Thoracic aorta (tissue), 2 donors: ENCODE measurements around the gene TNS3. TPM values are rescaled to one million over a fixed set of nuclear protein-coding genes. Genes with fewer than 3 reads are reported as not detected.

ENCODE experiments used
- ATAC-seq: fragments of 150-250 bp; one replicate; pipeline ENCODE4 v1.8.0; 2017; ENCODE audit warnings: low read depth; ENCODE audit not compliant: insufficient number of reproducible peaks, low FRiP score
- DNase-seq: peaks from one replicate; pipeline ENCODE4 v3.0.0-alpha.2; 2020; ENCODE audit warnings: low spot score
- H3K27ac ChIP-seq, 2 donors: fragments of 200-600 bp; sonication (generic); 1 replicate in 1 of 2; 2 replicates in 1 of 2; pipeline ENCODE4 v1.5.1; 2016; ENCODE audit warnings: mild to moderate bottlenecking in 2 of 2, moderate library complexity in 2 of 2
- H3K27me3 ChIP-seq: fragments of 200-600 bp; sonication (generic); replicated peaks from 2 replicates; pipeline ENCODE4 v1.6.0; 2016; ENCODE audit warnings: mild to moderate bottlenecking; ENCODE audit not compliant: insufficient read depth
- H3K36me3 ChIP-seq: fragments of 200-600 bp; sonication (generic); one replicate; pipeline ENCODE4 v1.5.1; 2016
- H3K4me1 ChIP-seq, 2 donors: fragments of 200-600 bp; sonication (generic); 1 replicate in 1 of 2; 2 replicates in 1 of 2; pipeline versions ENCODE4 v1.5.1 to v1.6.0; 2016; ENCODE audit warnings: low read depth in 2 of 2, mild to moderate bottlenecking in 1 of 2; ENCODE audit not compliant: control insufficient read depth in 1 of 2
- H3K4me3 ChIP-seq: fragments of 200-600 bp; sonication (generic); 2 replicates; pipeline ENCODE4 v1.5.1; 2016; ENCODE audit warnings: mild to moderate bottlenecking
- H3K9me3 ChIP-seq: fragments of 200-600 bp; sonication (generic); 2 replicates; pipeline ENCODE4 v1.5.1; 2016
- total RNA-seq, 2 donors: library from RNA; depleted of rRNA; stranded (reverse); fragments of >200 nt; gene quantifications; one replicate each; pipeline versions ENCODE4 v1.1.0 to v1.2.3, GENCODE V29; 2016
- TF ChIP-seq, protein P1 (sequence below): fragments of 200-600 bp; sonication (generic); IDR thresholded peaks from one replicate; pipeline ENCODE4 v1.5.1; 2019; ENCODE audit warnings: antibody characterized with exemption

Gene TNS3
- total RNA-seq, 2 donors from 2014 or later: 138 to 151 TPM

GRCh38 chr7:47411281-47411869 is 170.5 kb downstream of the TNS3 start:
- peaks cover 41% of the 10 kb centered on the region for H3K36me3 ChIP-seq
- H3K4me3 ChIP-seq: no peak overlapping the region
- H3K27ac ChIP-seq: no peak overlapping the region
- no peaks in the 10 kb centered on the region for H3K9me3 ChIP-seq
- DNase-seq (no peak), ATAC-seq (no peak)
- peaks cover 6 to 12% of the 10 kb centered on the region in 2 donors for H3K4me1 ChIP-seq
- TF ChIP-seq, protein P1, sequence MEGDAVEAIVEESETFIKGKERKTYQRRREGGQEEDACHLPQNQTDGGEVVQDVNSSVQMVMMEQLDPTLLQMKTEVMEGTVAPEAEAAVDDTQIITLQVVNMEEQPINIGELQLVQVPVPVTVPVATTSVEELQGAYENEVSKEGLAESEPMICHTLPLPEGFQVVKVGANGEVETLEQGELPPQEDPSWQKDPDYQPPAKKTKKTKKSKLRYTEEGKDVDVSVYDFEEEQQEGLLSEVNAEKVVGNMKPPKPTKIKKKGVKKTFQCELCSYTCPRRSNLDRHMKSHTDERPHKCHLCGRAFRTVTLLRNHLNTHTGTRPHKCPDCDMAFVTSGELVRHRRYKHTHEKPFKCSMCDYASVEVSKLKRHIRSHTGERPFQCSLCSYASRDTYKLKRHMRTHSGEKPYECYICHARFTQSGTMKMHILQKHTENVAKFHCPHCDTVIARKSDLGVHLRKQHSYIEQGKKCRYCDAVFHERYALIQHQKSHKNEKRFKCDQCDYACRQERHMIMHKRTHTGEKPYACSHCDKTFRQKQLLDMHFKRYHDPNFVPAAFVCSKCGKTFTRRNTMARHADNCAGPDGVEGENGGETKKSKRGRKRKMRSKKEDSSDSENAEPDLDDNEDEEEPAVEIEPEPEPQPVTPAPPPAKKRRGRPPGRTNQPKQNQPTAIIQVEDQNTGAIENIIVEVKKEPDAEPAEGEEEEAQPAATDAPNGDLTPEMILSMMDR: no peak
- no peaks in the 10 kb centered on the region for H3K27me3 ChIP-seq

DNA sequence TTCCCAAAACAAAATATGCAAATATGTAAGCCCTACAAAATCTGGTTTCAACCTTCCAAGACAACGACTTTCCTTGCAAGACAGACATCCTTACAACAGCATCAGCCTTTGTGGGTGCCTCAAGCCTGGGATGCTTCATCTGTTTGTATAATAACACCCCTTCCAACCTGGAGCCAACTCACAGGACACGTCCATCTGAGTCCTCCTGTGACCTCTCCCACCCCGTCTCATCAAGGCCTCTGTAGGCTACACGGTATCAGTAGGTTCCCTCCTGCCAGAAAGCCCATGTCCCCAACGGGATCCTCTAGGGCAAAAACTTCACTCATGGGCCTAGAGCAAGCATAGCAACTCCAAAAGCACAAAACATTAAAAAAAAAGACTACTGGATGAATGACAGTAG is 173.2 kb downstream of the TNS3 start:
- Histone ChIP-seq H3K4me3 (no peak overlapping the region), H3K36me3 (peaks cover 32% of the 10 kb centered on the region), H3K27me3 (no peaks in the 10 kb centered on the region), H3K9me3 (no peaks in the 10 kb centered on the region), H3K27ac (no peak overlapping the region), H3K4me1 (peaks cover 14 to 26% of the 10 kb centered on the region in 2 donors)
- TF ChIP-seq, protein P1: no peak
- ATAC-seq (no peak), DNase-seq (no peak)

DNA sequence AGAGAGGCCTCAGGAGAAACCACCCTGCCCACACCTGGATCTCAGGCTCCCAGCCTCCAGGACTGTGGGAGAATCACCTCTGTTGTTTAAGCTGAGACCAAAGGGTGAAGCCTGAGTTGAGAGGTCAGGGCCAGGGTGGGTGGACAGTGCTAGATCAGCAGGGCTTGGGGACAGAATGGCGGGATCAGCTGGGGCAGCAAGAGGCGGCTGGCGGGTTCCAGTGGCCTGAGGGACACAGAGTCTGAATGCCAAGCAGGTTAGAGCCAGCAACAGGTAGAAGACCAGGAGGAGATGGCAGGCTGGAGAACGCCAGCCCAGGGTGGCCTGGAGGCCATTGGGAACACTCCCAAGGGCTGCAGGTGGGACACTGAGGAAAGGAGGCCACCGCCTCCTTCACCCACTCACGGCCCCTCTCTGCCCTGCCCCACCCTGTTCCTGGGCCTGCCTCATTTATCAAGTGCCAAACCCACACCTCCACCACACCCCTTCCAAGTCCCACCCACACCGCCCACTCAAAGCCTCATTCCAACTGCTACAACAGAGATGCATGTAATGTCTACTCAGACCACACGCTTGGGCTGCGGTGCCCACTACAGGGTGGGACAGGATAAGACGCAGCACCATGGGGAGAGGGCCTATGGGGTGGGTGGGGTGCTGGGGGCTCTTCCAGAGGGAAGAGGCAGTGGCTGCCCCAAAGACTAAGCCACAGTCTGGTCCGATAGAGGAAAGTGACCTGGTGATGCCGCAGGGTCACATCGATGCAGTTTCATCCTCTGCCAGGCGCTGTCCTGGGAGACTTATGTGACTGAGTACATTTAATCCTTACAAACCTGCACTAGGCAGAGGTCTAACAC is 173.9 kb downstream of the TNS3 start:
- no peaks in the 10 kb centered on the region for H3K27me3 ChIP-seq
- no peak overlapping the region for H3K4me3 ChIP-seq
- no peaks in the 10 kb centered on the region for H3K9me3 ChIP-seq
- TF ChIP-seq, protein P1: no peak
- ATAC-seq: no peak
- DNase-seq: no peak
- peaks cover 14 to 26% of the 10 kb centered on the region in 2 donors for H3K4me1 ChIP-seq
- peaks cover 30% of the 10 kb centered on the region for H3K36me3 ChIP-seq
- no peak overlapping the region for H3K27ac ChIP-seq

DNA sequence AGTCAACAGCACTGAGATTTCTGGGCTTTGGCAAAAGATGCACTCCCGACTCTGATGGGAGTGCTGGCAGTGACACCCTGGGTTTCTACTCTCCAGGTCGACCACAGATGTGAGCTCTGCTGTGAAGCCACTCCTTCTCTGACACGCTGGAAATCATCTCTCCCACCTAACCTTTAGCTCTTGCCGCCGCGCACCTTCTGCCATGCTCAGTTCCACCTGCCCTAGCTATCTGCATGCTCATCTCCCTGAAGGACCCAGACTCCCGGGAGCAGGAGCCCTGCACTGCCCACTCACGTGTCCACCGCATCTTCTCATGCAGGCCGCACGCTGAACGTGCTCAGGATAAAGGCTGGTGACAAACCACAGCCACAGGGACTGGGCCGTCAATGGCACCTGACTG is 174.8 kb downstream of the TNS3 start:
- H3K4me3 ChIP-seq: no peak overlapping the region
- DNase-seq (no peak), ATAC-seq (no peak)
- H3K4me1 ChIP-seq: peaks cover 14 to 26% of the 10 kb centered on the region in 2 donors
- H3K36me3 ChIP-seq: peaks cover 28% of the 10 kb centered on the region
- H3K9me3 ChIP-seq: no peaks in the 10 kb centered on the region
- TF ChIP-seq, protein P1: no peak
- peak overlapping the region in 1 of 2 donors; percentile 44 for H3K27ac ChIP-seq
- H3K27me3 ChIP-seq: no peaks in the 10 kb centered on the region

DNA sequence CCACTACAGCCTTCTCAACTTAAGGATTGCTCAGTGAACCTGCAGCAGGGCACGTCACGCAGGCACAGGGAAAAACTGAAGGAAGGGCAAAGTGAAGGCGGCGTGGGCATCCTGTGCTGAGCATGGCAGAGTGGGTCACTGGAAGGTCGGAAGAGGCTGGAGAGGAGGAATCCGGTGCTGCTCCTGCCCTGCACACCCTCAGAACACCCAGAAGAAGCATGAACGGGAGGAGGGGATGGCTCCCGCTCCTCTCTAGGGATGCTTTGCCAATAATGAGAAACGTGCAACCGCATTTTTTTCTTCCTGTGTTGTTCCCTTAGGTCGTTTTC is 175.1 kb downstream of the TNS3 start:
- ATAC-seq: no peak
- peaks cover 14 to 26% of the 10 kb centered on the region in 2 donors for H3K4me1 ChIP-seq
- H3K9me3 ChIP-seq: no peaks in the 10 kb centered on the region
- H3K4me3 ChIP-seq: no peak overlapping the region
- peaks cover 26% of the 10 kb centered on the region for H3K36me3 ChIP-seq
- DNase-seq: no peak
- H3K27me3 ChIP-seq: no peaks in the 10 kb centered on the region
- TF ChIP-seq, protein P1: no peak
- peak overlapping the region; percentile 23 to 51 for H3K27ac ChIP-seq
